ENCODE data around the gene PSMD5.

PSMD5 gene

DNA sequence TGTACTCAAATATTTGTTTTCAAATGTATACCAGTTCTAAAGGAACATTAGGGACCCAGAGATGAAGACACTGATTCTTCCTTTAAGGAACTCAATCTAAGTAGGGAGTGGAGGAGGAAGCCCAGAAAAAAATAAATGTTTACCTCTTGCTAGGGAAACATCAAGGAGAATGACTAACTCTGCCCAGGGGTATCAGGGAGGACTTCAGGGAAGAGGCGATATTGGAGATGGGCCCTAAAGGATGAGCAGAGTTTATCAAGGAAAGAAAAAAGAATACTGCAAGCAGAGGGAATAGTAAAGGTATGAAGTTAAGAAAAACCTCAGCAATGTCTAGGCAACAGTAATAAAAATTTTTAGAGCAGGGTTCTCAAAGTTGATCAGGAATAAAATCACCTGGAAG, 65.9 kb downstream of the PSMD5 start:
- Histone ChIP-seq H3K27me3 (ENCODE audit: low read length) (no peaks in the 10 kb centered on the region), H3F3A (ENCODE audit: insufficient read depth) (no peaks in the 10 kb centered on the region), H3K36me3 (ENCODE audit: low read length) (peaks cover 9% of the 10 kb centered on the region; the same call in 1 of the 2 replicates), H3K9me3 (ENCODE audit: insufficient read depth, low read length) (no peaks in the 10 kb centered on the region), H3K4me2 (ENCODE audit: low read depth, low read length, poor library complexity, severe bottlenecking) (no peak overlapping the region), H3K79me2 (ENCODE audit: insufficient read depth, low read length) (peaks cover 9% of the 10 kb centered on the region; the same call in 1 of the 2 replicates), H2AFZ (ENCODE audit: low read depth, low read length, severe bottlenecking) (no peak overlapping the region), H3K27ac (ENCODE audit: low read depth, low read length) (no peak overlapping the region), H3K9me2 (replicated peaks; ENCODE audit: insufficient read depth, low read length) (no peaks in the 10 kb centered on the region), H3K9ac (ENCODE audit: low read length) (no peak overlapping the region), H3K4me3 (ENCODE audit: insufficient read depth, low read length, poor library complexity, severe bottlenecking) (no peak overlapping the region), H4K20me1 (ENCODE audit: low read depth, low read length) (no peaks in the 10 kb centered on the region)
- TF ChIP-seq, protein P1, sequence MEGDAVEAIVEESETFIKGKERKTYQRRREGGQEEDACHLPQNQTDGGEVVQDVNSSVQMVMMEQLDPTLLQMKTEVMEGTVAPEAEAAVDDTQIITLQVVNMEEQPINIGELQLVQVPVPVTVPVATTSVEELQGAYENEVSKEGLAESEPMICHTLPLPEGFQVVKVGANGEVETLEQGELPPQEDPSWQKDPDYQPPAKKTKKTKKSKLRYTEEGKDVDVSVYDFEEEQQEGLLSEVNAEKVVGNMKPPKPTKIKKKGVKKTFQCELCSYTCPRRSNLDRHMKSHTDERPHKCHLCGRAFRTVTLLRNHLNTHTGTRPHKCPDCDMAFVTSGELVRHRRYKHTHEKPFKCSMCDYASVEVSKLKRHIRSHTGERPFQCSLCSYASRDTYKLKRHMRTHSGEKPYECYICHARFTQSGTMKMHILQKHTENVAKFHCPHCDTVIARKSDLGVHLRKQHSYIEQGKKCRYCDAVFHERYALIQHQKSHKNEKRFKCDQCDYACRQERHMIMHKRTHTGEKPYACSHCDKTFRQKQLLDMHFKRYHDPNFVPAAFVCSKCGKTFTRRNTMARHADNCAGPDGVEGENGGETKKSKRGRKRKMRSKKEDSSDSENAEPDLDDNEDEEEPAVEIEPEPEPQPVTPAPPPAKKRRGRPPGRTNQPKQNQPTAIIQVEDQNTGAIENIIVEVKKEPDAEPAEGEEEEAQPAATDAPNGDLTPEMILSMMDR (IDR thresholded peaks at IDR 0.05; ENCODE audit: insufficient read depth, low read length, poor library complexity, severe bottlenecking) = no peak
- no peak for TF ChIP-seq EZH2phosphoT487 (conservative IDR thresholded peaks at IDR 0.05; ENCODE audit: low read length)

DNA sequence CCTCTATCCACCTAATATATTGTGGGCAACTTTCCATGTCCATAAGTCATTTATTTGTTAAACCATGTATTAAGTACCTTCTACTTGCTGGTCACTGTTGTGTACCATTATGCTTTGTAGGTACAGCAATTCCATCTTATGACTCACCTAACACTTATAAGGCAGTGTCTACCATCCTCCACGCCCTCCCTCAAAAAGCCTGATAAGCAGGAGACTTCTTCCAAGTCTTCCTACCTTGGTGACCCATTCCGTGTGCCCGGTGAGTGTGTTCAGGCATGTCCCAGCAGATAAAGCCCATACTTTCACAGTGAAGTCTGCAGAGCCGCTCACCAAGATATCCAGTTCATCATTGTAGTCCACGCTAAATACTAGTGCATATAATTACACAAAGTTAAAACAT, 66.9 kb downstream of the PSMD5 start:
- TF ChIP-seq, protein P1 (IDR thresholded peaks at IDR 0.05; ENCODE audit: insufficient read depth, low read length, poor library complexity, severe bottlenecking) = no peak
- no peak for TF ChIP-seq EZH2phosphoT487 (conservative IDR thresholded peaks at IDR 0.05; ENCODE audit: low read length)
- Histone ChIP-seq H3K36me3 (ENCODE audit: low read length) (peaks cover 15% of the 10 kb centered on the region; the same call in 1 of the 2 replicates), H3K9me3 (ENCODE audit: insufficient read depth, low read length) (no peaks in the 10 kb centered on the region), H4K20me1 (ENCODE audit: low read depth, low read length) (no peaks in the 10 kb centered on the region), H3F3A (ENCODE audit: insufficient read depth) (no peaks in the 10 kb centered on the region), H3K4me3 (ENCODE audit: insufficient read depth, low read length, poor library complexity, severe bottlenecking) (no peak overlapping the region), H3K27me3 (ENCODE audit: low read length) (no peaks in the 10 kb centered on the region), H3K9ac (ENCODE audit: low read length) (no peak overlapping the region), H3K9me2 (replicated peaks; ENCODE audit: insufficient read depth, low read length) (no peaks in the 10 kb centered on the region), H3K4me2 (ENCODE audit: low read depth, low read length, poor library complexity, severe bottlenecking) (no peak overlapping the region), H2AFZ (ENCODE audit: low read depth, low read length, severe bottlenecking) (no peak overlapping the region), H3K27ac (ENCODE audit: low read depth, low read length) (no peak overlapping the region), H3K79me2 (ENCODE audit: insufficient read depth, low read length) (peaks cover 6% of the 10 kb centered on the region; the same call in 1 of the 2 replicates)

DNA sequence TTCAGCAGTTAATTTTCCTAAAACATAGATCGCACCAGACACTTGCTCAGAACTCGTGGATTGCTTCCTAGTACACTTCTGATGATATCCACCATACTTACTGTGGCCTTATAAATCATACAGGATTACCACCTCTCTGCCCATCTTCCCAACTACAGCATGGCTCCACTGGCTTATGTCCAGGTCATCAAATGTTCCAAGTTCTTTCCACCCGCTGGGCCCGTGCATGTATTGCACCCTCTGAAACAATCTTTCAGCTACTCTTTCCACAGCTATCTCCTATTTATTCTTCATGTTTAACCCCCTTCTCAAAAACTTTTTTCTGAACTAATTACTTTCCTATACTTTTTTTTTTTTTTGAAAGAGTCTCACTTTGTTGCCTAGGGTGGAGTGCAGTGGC, 68.0 kb downstream of the PSMD5 start:
- Histone ChIP-seq H3K4me2 (ENCODE audit: low read depth, low read length, poor library complexity, severe bottlenecking) (no peak overlapping the region), H3F3A (ENCODE audit: insufficient read depth) (no peaks in the 10 kb centered on the region), H3K27ac (ENCODE audit: low read depth, low read length) (no peak overlapping the region), H3K4me3 (ENCODE audit: insufficient read depth, low read length, poor library complexity, severe bottlenecking) (no peak overlapping the region), H3K27me3 (ENCODE audit: low read length) (no peaks in the 10 kb centered on the region), H3K9ac (ENCODE audit: low read length) (no peak overlapping the region), H3K9me3 (ENCODE audit: insufficient read depth, low read length) (no peaks in the 10 kb centered on the region), H4K20me1 (ENCODE audit: low read depth, low read length) (no peaks in the 10 kb centered on the region), H3K36me3 (ENCODE audit: low read length) (peaks cover 20% of the 10 kb centered on the region; the same call in 1 of the 2 replicates), H2AFZ (ENCODE audit: low read depth, low read length, severe bottlenecking) (no peak overlapping the region), H3K79me2 (ENCODE audit: insufficient read depth, low read length) (no peaks in the 10 kb centered on the region), H3K9me2 (replicated peaks; ENCODE audit: insufficient read depth, low read length) (no peaks in the 10 kb centered on the region)
- TF ChIP-seq EZH2phosphoT487 (conservative IDR thresholded peaks at IDR 0.05; ENCODE audit: low read length) = no peak
- TF ChIP-seq, protein P1 (IDR thresholded peaks at IDR 0.05; ENCODE audit: insufficient read depth, low read length, poor library complexity, severe bottlenecking) = no peak

Data from SU-DHL-6 (cell line).